ENCODE data around the gene LRRC8D. TPM values are rescaled to one million over a fixed set of nuclear protein-coding genes. Genes with fewer than 3 reads are reported as not detected.

LRRC8D gene
- total RNA-seq, 1 experiment from 2014 or later: 39.4 TPM

GRCh38 chr1:89932598-89933364, 111.9 kb downstream of the LRRC8D start:
- Mint-ChIP-seq H3K27me3 (ENCODE audit: insufficient read depth, unreplicated experiment) (no peaks in the 10 kb centered on the region), H3K36me3 (ENCODE audit: insufficient read depth, unreplicated experiment) (peaks cover 46% of the 10 kb centered on the region), H3K4me1 (ENCODE audit: low read depth, unreplicated experiment) (peaks cover 7% of the 10 kb centered on the region), H3K27ac (ENCODE audit: unreplicated experiment) (no peak overlapping the region), H3K9me3 (ENCODE audit: unreplicated experiment) (no peaks in the 10 kb centered on the region), H3K4me3 (ENCODE audit: unreplicated experiment) (no peak overlapping the region)
- H3K4me1 ChIP-seq: peaks cover 1% of the 10 kb centered on the region
- TF ChIP-seq CTCF (IDR thresholded peaks at IDR 0.05; ENCODE audit: insufficient read depth in 1 of 2, low read depth in 1 of 2, low read length in 1 of 2, severe bottlenecking in 1 of 2, unreplicated experiment in 1 of 2): no peak
- H3K9me3 ChIP-seq: no peaks in the 10 kb centered on the region
- H3K27me3 ChIP-seq (replicated peaks; ENCODE audit: control insufficient read depth, insufficient read depth, low read length): no peaks in the 10 kb centered on the region
- ChIA-PET CTCF (no interaction called here), POLR2A (no interaction called here)
- intact Hi-C loops (cut with micrococcal nuclease; ENCODE audit: unreplicated experiment): no loop called here
- no peaks in the 10 kb centered on the region for H3K36me3 ChIP-seq (ENCODE audit: control insufficient read depth, insufficient read depth, low read length)
- DNase-seq: no peak
- BruUV-seq (replicated peaks): no TSS peak
- H3K4me3 ChIP-seq (ENCODE audit: low read depth, low read length): no peak overlapping the region

GRCh38 chr1:89934461-89934860, 113.6 kb downstream of the LRRC8D start:
- no peak for TF ChIP-seq CTCF (IDR thresholded peaks at IDR 0.05; ENCODE audit: insufficient read depth in 1 of 2, low read depth in 1 of 2, low read length in 1 of 2, severe bottlenecking in 1 of 2, unreplicated experiment in 1 of 2)
- intact Hi-C loops (cut with micrococcal nuclease; ENCODE audit: unreplicated experiment): no loop called here
- Mint-ChIP-seq H3K27ac (ENCODE audit: unreplicated experiment) (no peak overlapping the region), H3K4me3 (ENCODE audit: unreplicated experiment) (no peak overlapping the region), H3K36me3 (ENCODE audit: insufficient read depth, unreplicated experiment) (peaks cover 38% of the 10 kb centered on the region), H3K9me3 (ENCODE audit: unreplicated experiment) (no peaks in the 10 kb centered on the region), H3K27me3 (ENCODE audit: insufficient read depth, unreplicated experiment) (no peaks in the 10 kb centered on the region), H3K4me1 (ENCODE audit: low read depth, unreplicated experiment) (no peaks in the 10 kb centered on the region)
- H3K4me1 ChIP-seq: peaks cover 8% of the 10 kb centered on the region
- no TSS peak for BruUV-seq (replicated peaks)
- POLR2A ChIA-PET: no interaction called here
- H3K36me3 ChIP-seq (ENCODE audit: control insufficient read depth, insufficient read depth, low read length): no peaks in the 10 kb centered on the region
- H3K27me3 ChIP-seq (replicated peaks; ENCODE audit: control insufficient read depth, insufficient read depth, low read length): no peaks in the 10 kb centered on the region
- DNase-seq: no peak
- CTCF ChIA-PET: no interaction called here
- H3K9me3 ChIP-seq: no peaks in the 10 kb centered on the region
- H3K4me3 ChIP-seq (ENCODE audit: low read depth, low read length): no peak overlapping the region

- Histone ChIP-seq H3K27me3 (replicated peaks; ENCODE audit: control insufficient read depth, insufficient read depth, low read length) (no peaks in the 10 kb centered on the region), H3K9me3 (no peaks in the 10 kb centered on the region), H3K4me1 (peaks cover 8% of the 10 kb centered on the region), H3K4me3 (ENCODE audit: low read depth, low read length) (no peak overlapping the region), H3K36me3 (ENCODE audit: control insufficient read depth, insufficient read depth, low read length) (no peaks in the 10 kb centered on the region)
- Mint-ChIP-seq H3K36me3 (ENCODE audit: insufficient read depth, unreplicated experiment) (peaks cover 35% of the 10 kb centered on the region), H3K9me3 (ENCODE audit: unreplicated experiment) (no peaks in the 10 kb centered on the region), H3K27ac (ENCODE audit: unreplicated experiment) (no peak overlapping the region), H3K27me3 (ENCODE audit: insufficient read depth, unreplicated experiment) (no peaks in the 10 kb centered on the region), H3K4me1 (ENCODE audit: low read depth, unreplicated experiment) (no peaks in the 10 kb centered on the region), H3K4me3 (ENCODE audit: unreplicated experiment) (no peak overlapping the region)
- intact Hi-C loops (cut with micrococcal nuclease; ENCODE audit: unreplicated experiment): no loop called here
- no peak for TF ChIP-seq CTCF (IDR thresholded peaks at IDR 0.05; ENCODE audit: insufficient read depth in 1 of 2, low read depth in 1 of 2, low read length in 1 of 2, severe bottlenecking in 1 of 2, unreplicated experiment in 1 of 2)
- no peak for DNase-seq
- no TSS peak for BruUV-seq (replicated peaks)
- CTCF ChIA-PET: no interaction called here
- POLR2A ChIA-PET: no interaction called here
Measured at GRCh38 chr1:89935235-89935634, 114.4 kb downstream of the LRRC8D start.
